ENCODE measurements around the gene OR2AT4. TPM values are rescaled to one million over a fixed set of nuclear protein-coding genes. Genes with fewer than 3 reads are reported as not detected.

Gene OR2AT4
- total RNA-seq, 4 donors from 2014 or later, result not detected

DNA sequence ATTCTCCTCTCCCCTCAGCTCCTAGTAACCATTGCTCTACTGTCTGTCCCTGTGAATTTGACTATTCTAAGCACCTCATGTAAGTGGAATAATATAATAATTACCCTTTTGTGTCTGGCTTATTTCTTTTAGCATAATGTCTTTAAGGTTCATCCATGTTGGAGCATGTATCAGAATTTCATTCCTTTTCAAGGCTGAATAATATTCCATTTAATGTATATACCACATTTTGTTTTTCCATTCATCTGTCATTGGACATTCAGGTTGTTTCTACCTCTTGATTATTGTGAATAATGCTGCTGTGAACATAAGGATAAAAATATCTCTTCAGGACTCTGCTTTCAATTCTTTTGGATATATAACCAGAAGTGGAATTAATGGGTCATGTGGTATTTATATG is 28.1 kb downstream of the OR2AT4 start:
- no peak overlapping the region for H3K27ac ChIP-seq
- intact Hi-C loops (cut with DNase I; ENCODE audit: low total_unique reads) (no loop called here), in situ Hi-C loops (cut with MboI; ENCODE audit: low sequenced_read_pairs in 4 of 4) (no loop called here)
- no peaks in the 10 kb centered on the region for H3K9me3 ChIP-seq
- DNase-seq, result no peak
- H3K27me3 ChIP-seq, result peaks cover 0 to 6% (median 5%) of the 10 kb centered on the region in 3 donors
- TF ChIP-seq CTCF (IDR thresholded peaks at IDR 0.05 in 4 of 5, conservative IDR thresholded peaks at IDR 0.05 in 1 of 5), result no peak
- TF ChIP-seq POLR2A (IDR thresholded peaks at IDR 0.05), result no peak
- no peaks in the 10 kb centered on the region for H3K36me3 ChIP-seq
- no peaks in the 10 kb centered on the region for H3K4me1 ChIP-seq
- H3K4me3 ChIP-seq, result no peak overlapping the region
- no peak for ATAC-seq

GRCh38 chr11:75066061-75066460 is 30.6 kb downstream of the OR2AT4 start:
- H3K27me3 ChIP-seq, result peaks cover 0 to 5% (median 3%) of the 10 kb centered on the region in 3 donors
- no peak for TF ChIP-seq CTCF (IDR thresholded peaks at IDR 0.05 in 4 of 5, conservative IDR thresholded peaks at IDR 0.05 in 1 of 5)
- no peak for TF ChIP-seq POLR2A (IDR thresholded peaks at IDR 0.05)
- H3K4me1 ChIP-seq, result no peaks in the 10 kb centered on the region
- ATAC-seq (no peak), DNase-seq (no peak)
- H3K4me3 ChIP-seq, result no peak overlapping the region
- in situ Hi-C loops (cut with MboI; ENCODE audit: low sequenced_read_pairs in 4 of 4) (no loop called here), intact Hi-C loops (cut with DNase I; ENCODE audit: low total_unique reads) (no loop called here)
- no peak overlapping the region for H3K27ac ChIP-seq
- no peaks in the 10 kb centered on the region for H3K9me3 ChIP-seq
- H3K36me3 ChIP-seq, result no peaks in the 10 kb centered on the region

GRCh38 chr11:75063741-75064314 is 32.8 kb downstream of the OR2AT4 start:
- no peak overlapping the region for H3K27ac ChIP-seq
- H3K27me3 ChIP-seq, result peaks cover 0 to 5% (median 0%) of the 10 kb centered on the region in 3 donors
- ATAC-seq (no peak), DNase-seq (no peak)
- H3K9me3 ChIP-seq, result no peaks in the 10 kb centered on the region
- intact Hi-C loops (cut with DNase I; ENCODE audit: low total_unique reads) (no loop called here), in situ Hi-C loops (cut with MboI; ENCODE audit: low sequenced_read_pairs in 4 of 4) (no loop called here)
- TF ChIP-seq POLR2A (IDR thresholded peaks at IDR 0.05), result no peak
- no peak for TF ChIP-seq CTCF (IDR thresholded peaks at IDR 0.05 in 4 of 5, conservative IDR thresholded peaks at IDR 0.05 in 1 of 5)
- H3K4me3 ChIP-seq, result no peak overlapping the region
- no peaks in the 10 kb centered on the region for H3K4me1 ChIP-seq
- H3K36me3 ChIP-seq, result no peaks in the 10 kb centered on the region

DNA sequence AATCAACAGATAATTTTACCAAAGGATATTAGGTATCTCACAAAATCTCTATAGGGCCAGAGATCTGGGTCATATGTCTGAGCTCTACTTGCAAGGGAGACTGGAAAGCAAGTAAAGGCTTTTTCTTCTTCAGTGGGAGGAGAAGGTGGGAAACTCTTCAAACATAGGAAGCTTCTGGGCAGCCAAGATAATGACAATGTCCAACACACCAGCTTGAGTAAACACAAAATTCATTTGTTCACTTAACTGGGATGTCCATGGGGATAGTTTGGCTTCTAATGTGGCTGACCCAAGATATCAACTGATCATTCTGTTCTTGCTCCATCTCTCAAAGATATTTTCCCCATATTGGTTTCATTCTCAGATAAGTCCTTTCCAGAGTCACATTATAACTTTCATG is 37.4 kb downstream of the OR2AT4 start:
- Histone ChIP-seq H3K4me1 (no peaks in the 10 kb centered on the region), H3K27ac (no peak overlapping the region), H3K4me3 (no peak overlapping the region), H3K9me3 (no peaks in the 10 kb centered on the region), H3K27me3 (peaks cover 0 to 5% (median 0%) of the 10 kb centered on the region in 3 donors), H3K36me3 (no peaks in the 10 kb centered on the region)
- intact Hi-C loops (cut with DNase I; ENCODE audit: low total_unique reads) (no loop called here), in situ Hi-C loops (cut with MboI; ENCODE audit: low sequenced_read_pairs in 4 of 4) (no loop called here)
- DNase-seq, result no peak
- TF ChIP-seq POLR2A (IDR thresholded peaks at IDR 0.05) (no peak), CTCF (IDR thresholded peaks at IDR 0.05 in 4 of 5, conservative IDR thresholded peaks at IDR 0.05 in 1 of 5) (no peak)
- ATAC-seq, result no peak

- Histone ChIP-seq H3K4me1 (no peaks in the 10 kb centered on the region), H3K9me3 (no peaks in the 10 kb centered on the region), H3K27me3 (no peaks in the 10 kb centered on the region), H3K4me3 (no peak overlapping the region), H3K27ac (no peak overlapping the region), H3K36me3 (no peaks in the 10 kb centered on the region)
- no peak for TF ChIP-seq POLR2A (IDR thresholded peaks at IDR 0.05)
- no peak for TF ChIP-seq CTCF (IDR thresholded peaks at IDR 0.05 in 4 of 5, conservative IDR thresholded peaks at IDR 0.05 in 1 of 5)
- no peak for DNase-seq
- intact Hi-C loops (cut with DNase I; ENCODE audit: low total_unique reads), result no loop called here
- in situ Hi-C loops (cut with MboI; ENCODE audit: low sequenced_read_pairs in 4 of 4), result no loop called here
- no peak for ATAC-seq
Measured at GRCh38 chr11:75056814-75057213, 39.9 kb downstream of the OR2AT4 start.
